SK-N-MC (cell line): Measurements from ENCODE around the gene SYNGAP1.

Experiments used
- EZH2 ChIP-seq: fragments of 200-600 bp; sonication (generic); IDR thresholded peaks from one replicate; pipeline ENCODE4 v1.6.1; 2017; ENCODE audit warnings: antibody characterized with exemption
- FOXP2 ChIP-seq: optimal IDR thresholded peaks from 2 replicates; pipeline ENCODE3; 2011; ENCODE audit warnings: mild to moderate bottlenecking, moderate library complexity; ENCODE audit not compliant: insufficient read depth; ENCODE audit errors: extremely low read length, control extremely low read depth
- POLR2AphosphoS5 ChIP-seq: IDR thresholded peaks from 2 replicates; pipeline ENCODE4 v1.6.1; 2012; ENCODE audit warnings: mild to moderate bottlenecking, low read depth, low read length, borderline replicate concordance

- no peak for TF ChIP-seq FOXP2
- no peak for TF ChIP-seq POLR2AphosphoS5
- no peak for TF ChIP-seq EZH2
These were observed at the start of gene SYNGAP1 for GRCh38 chr6:33419580-33420490.
